ENCODE results near the gene ASTL.

The ASTL gene

DNA sequence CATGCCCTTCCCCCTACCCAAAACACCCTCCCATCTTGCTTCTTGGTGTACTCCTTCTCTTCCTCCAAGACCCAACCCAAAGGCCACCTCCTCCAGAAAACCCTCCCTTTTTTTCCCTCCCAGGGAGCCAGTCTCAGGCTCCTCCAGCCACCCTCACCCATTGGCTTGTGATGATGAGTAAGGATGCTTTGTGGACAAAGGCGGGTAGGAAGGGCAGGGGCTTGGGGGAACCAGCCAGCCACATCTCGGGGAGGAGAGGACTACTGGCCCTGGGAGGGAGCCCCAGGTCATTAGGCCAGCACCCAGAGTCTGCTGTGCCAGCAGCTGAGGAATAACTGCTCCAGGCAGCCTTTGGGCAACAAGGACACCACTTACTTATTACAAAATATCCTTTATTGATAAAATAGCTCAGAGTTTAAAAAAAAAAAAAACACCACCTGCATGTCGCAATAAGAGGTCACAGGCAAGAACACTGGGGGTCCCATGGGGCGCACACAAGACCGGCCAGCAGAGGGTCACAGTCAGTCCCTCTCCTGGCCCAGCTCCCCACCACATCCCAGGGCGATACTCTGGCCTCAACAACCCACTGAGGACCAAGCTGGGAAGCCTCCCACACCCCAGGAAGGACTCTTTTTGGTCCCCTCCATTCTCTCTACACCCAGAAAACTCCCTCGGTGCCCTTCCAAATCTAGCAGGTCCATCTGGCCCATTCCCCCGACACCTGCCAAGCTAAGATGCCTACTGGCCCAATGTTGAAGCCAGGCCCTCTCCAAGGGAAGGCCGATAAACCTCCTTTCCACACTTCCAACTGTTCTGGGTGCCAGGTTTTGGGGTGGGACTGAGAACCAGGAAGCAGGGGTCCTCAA lies 25.6 kb downstream of the ASTL start:
- DNase-seq (ENCODE audit: low spot score) = no peak

DNA sequence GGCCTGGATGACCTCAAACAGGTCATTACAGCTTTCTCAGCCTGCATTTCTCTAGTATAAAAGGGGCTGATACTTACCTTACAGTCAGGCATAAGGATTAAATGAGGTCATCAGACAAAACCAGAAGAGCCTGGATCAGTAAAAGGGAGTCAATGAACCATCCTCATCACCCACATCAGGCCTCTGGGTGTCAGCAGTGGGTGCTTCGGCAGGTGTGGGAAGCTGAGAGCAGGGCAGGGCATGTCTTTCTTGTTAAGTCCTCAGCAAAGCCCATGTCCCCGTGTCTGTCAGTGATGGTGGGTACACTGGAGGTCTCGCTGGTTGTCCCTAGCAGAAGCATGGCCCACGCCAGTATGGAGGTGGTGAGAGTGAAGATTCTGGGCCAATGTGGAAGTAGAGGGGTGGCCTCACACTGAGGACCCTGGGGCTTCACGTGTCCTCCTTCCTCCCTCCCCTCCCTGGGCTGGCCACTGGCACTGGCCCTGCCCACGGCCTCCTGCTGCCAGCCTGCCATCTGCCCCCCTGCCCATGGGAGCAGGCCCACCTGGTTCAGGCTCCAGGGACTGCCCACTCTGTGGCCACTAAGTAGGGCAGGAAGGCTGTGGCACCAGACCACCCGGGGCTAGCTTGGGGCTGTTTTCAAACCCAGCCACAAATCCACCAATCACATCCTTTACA lies 26.3 kb downstream of the ASTL start:
- DNase-seq (ENCODE audit: low spot score) = no peak

DNA sequence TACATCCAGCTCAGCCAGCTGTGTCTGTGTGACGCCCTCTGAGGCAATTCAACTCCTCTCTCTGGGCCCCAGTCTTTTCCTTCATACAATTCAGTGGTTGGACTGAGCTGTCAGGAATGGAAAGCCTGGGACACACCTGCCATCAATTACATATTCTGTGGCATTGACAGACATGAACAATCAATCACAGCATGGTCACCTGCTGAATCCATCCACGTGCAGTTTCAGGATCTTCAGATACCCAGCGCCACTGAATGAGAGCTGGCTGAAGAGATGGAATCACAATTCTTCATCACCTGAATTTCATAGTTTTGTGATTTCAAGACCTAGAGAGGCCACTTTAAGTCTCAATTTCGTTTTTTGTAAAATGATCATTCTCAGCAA lies 27.1 kb downstream of the ASTL start:
- DNase-seq (ENCODE audit: low spot score) = no peak

DNA sequence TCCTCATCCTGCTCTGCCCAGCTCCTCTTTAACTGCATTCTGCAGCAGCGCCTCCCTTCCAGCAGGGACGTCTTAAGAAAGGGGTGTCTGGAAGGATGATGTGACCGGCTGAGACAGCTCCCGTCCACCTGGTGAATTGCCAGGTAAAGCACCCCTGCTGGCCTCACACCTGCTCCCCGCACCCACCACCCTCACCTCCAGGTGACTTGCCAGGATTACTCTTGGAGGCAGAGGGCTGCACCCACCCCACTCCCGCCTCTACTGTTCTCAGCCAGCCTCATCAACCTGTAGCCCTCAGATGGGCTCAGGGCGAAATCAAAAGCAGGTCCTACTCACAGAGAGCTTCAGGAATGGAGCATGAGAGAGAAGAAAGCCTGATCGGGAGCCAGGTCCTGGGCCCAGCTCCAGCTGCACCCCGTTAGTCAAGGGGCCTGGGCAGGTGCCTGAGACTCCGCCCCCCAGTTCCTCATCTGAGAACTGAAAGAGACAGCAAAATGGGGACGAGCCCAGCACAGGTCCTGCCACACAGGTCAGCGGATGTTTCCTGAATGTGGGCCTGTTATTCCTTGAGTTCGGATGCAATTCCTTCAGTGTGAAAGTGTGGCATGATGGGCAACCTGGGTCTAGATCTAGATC lies 27.6 kb downstream of the ASTL start:
- DNase-seq (ENCODE audit: low spot score) = no peak

DNA sequence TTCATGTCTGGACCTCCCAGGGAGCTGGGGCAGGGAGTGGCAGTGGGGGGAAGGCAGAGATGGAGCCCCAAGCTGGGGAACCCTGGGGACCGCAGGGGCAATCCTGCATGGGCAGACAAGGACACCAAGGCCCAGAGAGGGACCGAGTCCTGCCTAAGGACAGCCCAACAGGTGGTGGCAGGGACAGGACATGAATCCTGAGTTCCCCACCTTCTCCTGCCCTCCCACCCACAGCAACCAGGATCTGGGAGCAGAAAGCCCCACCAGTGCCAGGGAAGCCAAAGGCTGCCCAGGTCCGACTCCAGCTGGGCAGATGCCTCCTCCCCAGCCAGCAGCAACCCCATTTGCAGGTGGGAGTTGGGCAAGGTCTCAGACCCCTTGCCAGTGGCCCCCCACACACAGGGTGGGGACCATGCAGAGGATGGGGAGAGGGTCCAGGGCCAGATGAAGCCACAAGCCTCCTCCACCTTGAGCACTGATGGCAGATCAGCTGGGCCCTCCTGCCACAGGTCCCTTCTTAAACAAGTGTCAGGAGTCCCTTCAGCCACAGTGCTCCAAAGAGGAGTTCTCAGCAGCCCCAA lies 28.3 kb downstream of the ASTL start:
- DNase-seq (ENCODE audit: low spot score) = no peak

DNA sequence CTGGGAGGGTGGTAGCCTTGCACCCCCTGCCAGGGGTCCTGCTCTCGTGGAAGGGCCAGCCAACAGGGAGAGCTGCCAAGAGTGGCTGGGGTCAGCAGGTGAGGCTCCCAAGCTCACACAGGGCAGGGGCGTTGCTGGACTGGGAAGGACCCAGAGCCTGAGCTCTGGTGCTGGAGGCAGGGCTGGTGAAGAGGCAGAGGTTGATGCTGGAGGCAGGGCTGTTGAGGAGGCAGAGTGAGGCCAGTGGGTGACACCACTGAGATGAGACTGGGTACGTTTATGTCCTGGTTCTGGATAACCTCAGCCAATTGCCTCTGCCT lies 29.0 kb downstream of the ASTL start:
- no peak for DNase-seq (ENCODE audit: low spot score)

DNA sequence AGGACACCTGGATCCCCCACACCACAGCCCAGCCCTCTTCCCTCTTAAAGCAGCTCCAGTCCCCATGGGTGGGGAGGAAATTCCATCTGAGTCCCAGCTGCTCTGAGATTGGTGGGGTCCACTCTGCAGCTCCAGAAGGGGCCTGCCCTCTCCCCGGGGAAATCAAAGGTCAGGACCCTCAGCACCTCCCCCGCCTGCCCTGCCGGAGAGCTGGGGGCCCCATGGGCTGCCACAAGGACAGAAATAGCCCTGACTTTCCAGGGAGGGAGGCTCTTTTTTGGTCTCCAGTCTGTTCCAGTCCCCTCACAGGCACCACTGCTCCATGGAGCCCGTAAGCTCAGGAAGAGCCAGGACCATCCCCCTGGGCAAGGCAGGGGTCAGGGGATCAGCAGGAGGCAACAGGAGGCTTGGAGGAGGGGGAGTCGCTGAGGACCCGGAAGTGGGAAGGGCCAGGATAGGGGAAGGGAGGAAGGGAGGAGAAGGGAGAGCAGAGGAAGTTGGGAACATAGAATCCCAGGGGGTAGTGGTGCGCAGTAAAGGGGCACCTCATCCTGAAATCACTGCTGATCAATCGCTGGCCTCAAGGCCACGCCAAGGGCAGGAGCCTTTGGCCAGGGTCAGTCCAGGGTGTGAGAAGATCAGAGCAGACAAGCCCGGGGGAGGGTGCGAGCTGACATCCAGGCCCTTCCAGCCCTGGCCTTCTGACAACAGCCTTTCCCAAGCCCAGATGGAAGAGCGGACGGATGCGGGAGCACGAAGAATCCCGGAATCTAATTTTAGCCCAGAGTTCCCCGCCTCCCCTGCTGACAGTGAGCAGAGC lies 29.6 kb downstream of the ASTL start:
- no peak for DNase-seq (ENCODE audit: low spot score)

DNA sequence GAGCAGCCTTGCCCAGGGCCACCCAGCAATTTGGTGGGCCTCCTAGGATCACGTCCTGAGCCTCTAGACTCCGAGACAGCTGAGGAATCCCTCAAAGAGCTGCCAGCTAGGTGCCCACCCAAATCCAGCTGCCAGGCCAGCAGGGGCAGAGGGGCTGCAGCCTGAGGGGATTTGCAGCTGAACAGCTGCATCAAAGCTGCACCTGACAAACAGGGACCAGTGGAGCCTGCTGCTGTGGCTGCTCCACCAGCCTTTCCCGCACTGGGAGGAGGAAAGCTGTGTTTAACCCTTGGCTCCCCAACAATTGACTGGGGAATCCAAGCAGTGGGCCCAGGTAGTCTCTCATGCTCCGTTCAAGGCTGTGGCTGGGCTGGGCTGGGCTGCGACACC lies 30.2 kb downstream of the ASTL start:
- no peak for DNase-seq (ENCODE audit: low spot score)

DNA sequence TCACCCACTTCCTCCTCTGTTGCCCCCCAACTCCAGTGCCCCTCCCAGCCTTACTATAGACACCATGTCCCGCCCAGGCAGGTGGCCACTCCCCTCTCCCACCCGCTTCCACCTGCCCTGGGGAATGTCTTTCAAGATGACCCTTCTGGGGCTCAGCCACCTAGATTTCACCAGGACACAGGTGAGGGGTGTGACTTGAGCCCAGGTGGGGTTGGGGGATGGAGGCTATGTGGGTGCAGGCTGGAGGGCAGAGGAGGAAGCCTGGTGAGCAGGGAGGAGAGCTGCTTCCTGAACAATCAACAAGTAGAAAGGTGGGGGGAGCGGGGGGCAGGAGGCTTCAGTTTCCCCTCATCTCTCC lies 30.6 kb downstream of the ASTL start:
- no peak for DNase-seq (ENCODE audit: low spot score)

DNA sequence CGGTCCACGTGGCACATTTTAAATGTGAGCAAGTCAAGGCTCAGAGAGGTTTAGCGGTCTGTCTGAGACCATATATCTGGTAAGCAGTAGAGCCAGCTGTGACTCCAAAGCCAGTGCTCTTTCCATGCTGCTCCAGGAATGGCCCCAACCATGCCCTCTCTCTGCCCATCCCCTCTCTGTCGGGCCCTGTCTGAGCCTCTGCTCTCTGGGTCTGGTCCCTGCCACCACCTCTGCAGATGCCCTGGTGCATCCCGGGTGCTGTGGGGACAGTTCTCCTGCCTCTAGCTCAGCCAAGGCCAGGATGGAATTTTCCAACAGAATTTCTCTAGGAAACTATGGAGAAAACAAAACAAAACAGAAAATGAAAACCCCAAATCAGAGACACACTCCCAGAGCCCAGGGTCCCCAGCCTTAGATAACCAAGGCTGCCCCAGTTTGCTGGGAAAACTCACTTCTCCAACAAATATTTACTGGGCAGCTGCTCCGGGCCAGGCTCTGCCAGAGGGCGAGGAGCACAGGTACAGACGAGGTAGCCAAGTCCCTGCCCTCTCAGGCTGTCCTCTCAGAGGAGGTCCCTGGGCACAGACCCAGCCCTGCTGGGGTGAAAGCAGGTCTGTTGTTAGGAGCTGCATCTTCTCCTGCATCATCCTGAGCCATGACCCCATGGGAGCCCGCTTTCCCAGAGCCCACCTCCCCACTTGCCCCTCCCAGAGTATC lies 31.2 kb downstream of the ASTL start:
- no peak for DNase-seq (ENCODE audit: low spot score)

DNA sequence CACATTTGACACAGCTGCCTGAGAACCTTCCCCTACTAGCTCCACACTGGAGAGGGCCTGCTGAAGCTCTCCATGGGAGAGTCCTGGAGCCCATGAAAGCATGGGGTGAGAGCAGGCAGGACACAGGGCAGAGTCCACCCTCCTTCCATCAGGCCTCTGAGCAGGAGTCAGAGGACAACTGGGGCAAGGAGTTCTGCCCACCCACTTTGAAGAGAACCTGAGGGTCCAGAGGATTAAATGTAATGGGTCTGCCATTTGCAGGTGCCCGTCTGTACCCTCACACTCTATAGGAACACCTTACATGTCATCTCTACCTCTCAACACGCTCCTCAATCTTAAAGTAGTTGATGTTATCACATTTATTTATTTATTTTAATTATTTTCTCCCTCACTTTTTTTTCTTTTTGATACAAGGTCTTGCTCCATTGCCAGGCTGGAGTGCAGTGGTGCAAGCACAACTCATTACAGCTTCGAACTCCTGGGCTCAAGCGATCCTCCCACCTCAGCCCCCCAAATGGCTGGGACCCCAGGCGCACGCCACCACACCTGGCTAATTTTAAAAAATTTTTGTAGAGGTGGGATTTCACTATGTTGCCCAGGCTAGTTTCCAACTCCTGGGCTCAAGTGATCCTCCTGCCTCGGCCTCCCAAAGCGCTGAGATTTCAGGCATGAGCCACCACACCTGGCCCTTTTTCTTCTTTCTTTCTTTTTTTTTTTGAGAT lies 32.1 kb downstream of the ASTL start:
- DNase-seq (ENCODE audit: low spot score) = no peak

DNA sequence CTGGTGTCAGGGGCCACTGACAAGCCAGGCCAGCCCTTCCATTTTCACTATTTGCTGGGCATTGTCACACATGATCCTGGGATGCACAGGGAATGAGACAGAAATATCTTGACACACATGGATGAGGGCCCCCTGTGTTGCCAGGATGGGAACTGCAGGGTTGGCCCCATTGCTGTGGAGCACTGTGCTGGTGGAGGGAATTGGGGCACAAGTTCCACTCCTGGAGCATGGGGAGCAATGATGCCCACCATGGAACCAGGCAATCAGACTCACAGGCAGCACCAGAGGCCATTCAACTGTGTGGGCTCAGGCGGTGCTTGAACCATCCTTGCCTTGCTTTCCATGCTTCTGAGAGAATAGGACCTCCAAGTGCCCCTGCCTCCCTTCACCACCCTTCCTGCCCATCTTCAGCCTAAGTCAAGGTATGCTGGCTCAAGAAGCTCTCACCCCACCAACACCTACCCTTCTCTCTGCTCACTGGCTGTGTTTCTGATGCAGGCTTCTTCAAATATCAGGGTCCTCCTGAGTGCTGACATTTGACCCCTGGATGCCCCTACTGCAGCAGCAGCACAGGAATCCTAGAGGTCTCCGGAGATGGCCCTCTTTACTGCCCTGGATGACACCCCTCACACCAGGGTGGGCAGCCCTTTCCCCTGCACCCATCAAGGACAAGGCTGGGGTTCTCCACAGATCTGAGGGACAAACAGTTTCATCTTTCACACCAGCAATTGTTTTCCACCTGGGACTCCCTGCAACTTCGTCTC lies 33.0 kb downstream of the ASTL start:
- DNase-seq (ENCODE audit: low spot score) = no peak

DNA sequence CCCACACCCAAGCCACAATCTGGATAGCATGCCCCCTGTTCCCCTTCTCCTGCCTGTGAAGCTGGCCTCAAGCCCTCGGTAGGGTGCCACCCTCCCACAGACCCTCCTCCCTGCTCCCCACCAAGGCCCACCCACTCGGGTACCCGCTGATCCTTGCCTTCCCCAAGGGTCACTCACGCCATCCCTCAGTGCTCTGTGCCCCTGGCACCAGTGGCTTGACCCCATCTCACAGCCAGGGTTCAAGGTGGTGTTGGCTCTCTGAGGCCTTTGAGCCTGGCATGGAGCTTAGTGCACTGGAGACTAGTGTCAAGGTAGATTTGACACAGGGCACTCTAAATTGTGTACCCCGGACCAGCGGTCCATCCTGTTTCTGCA lies 33.8 kb downstream of the ASTL start:
- no peak for DNase-seq (ENCODE audit: low spot score)

DNA sequence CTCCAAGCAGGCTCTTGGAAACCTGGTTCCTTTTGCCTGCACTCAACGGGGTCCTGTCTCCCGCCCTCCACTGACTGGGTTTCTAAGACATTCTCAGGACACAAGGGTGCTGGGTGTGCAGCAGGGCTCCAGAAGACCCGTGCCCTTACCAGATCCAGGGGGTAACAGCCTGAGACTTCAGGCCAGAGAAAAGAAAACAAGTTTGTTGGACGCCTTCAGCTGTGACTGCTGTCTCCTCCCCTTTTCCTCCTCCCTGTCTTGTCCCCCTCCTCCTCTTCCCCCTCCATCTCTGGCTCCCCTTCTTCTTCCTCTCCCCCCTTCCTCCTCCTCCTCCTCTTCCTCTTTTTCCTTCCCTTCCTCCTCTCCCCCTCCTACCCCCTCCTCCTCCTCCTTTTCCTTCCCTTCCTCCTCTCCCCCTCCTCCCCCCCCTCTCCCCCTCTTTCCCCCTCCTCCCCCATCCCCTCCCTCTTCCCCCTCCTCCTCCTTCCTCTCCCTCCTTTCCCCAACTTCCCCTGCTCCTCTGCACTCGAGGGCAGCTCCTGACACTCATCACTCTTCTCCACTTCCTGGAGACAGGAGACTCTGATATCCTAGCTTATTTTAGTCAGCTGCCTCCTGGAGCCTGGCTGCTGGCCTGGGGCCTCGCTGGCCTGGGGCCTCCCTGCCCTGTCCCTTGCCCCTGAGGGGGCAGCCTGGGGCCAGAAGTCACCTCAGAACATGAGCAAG lies 34.4 kb downstream of the ASTL start:
- no peak for DNase-seq (ENCODE audit: low spot score)

DNA sequence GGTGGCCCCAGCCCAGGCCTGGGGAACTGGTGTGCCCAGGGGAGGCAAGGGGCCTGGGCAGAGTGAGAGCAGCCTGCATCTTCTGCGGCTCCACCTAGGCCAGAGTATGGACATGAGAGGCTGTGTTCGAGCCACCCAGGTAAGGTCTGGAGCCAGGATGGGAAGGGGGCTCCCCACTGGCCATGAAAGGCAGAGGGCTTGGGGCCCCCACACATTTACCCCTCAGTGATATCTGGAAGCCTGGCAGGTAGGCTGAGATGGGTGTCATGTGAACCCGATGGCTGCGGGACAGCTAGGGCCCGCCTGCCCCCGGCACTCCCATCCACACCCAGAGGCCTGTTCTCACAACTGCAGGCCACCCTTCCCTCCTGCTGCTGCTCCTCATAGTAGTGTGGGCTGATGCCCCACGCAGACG lies 35.1 kb downstream of the ASTL start:
- DNase-seq (ENCODE audit: low spot score) = no peak

DNA sequence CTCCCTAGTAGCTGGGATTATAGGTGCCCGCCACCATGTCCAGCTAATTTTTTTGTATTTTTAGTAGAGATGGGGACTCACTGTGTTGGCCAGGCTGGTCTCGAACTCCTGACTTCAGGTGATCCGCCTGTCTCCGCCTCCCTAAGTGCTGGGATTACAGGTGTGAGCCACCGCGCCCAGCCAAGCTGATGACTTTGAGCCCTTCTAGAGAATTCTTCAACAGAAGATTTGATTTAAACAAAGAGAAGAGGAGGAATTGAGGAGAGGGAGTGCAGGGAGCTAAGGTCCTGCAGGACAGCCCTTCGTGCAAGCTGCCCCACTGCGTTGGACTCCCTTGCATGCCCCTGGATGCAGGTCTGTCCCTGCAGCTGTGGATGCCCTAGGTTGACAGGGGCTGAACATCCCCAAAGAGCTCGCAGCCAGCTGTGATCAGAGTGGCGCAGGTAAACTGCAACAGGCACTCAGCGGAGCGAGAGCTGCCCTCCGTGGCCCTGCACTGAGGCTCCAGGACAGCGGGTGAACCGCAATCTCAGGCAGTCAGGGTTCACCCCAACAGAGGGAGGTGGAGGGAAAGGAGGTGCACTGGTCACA lies 35.6 kb downstream of the ASTL start:
- peak; percentile 17 for DNase-seq (ENCODE audit: low spot score)

DNA sequence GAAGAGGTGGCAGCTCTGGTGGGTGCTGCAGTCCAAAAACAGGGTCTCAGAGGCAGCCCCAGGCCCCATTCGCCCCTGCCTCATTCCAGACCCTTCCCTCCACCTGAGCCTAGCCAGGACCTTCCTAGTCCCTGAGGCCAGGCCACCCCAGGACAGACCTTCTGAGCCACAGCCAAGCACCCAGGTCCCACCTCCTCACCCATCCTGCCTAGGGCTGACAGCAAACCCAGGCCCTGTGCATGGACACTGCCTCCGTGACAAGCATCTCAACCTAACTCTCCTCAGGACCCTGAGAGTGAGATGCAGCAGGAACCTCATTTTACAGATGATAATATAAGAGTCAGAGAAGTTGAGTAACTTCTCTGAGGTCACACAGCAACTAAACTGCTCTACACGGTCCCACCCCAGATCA lies 37.4 kb downstream of the ASTL start:
- peak; percentile 7 for DNase-seq (ENCODE audit: low spot score)

DNA sequence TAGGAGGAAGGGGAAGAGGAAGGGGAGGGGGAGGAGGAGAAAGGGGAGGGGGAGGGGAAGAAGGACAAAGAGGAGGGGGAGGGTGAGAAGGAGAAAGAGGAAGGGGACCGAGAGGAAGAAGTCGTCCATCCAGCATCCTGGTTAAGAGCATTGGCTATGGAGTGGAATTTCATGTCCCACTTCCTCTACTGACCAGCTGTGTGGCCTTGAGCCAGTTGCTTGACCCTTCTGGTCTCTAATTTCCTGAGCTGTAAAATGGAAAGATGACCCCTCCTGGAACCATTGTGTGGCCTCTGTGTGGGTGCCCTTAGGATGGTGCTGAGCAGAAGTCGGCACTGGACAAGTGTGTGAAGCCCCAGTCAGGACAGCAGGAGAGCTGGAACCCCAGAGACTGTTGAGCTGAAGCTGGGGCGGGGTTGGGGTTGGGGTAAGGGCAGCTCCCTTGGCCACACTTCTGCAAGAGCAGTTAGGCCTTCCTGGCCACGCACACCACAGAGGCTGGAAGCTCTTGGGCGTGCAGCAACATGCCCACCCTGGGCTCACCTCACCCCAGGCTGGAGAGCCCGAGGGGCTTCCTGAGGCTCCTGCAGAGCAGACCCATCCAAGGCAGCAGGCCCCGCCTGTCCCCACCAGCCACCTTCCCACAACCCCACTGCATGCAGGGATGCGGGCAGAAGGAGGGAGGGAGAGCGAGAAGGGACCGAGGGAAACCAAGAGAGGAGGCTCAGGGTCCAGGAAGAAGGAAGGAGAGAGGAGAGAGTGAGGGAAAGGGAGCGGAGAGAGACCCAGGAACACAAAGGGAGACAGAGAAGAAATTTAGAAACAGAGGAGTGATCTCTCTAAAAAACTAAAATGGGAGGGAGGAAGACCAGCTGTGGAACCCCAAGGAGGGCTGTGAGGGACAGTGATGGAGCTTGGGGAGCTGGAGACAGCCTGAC lies 38.2 kb downstream of the ASTL start:
- peak; percentile 22 for DNase-seq (ENCODE audit: low spot score)
